Epithelial cell of esophagus (primary cell): ENCODE results near the gene GOLGA1.
A peak's percentile ranks its signal among the peaks of the same experiment; 100 is the strongest.

Experiments used
- DNase-seq: peaks from one replicate; pipeline ENCODE4 v3.0.0; 2010; ENCODE audit warnings: low read depth
- H3K4me3 ChIP-seq: 2 replicates; pipeline ENCODE4 v1.5.1; 2011; ENCODE audit warnings: mild to moderate bottlenecking, low read length, control low read depth
- TF ChIP-seq, protein P1 (sequence below): IDR thresholded peaks from 2 replicates; pipeline ENCODE4 v1.5.1; 2011; ENCODE audit warnings: low read depth, mild to moderate bottlenecking, low read length, control low read depth, inconsistent platforms; ENCODE audit not compliant: insufficient read depth; ENCODE audit errors: missing control alignments

Gene GOLGA1

DNA sequence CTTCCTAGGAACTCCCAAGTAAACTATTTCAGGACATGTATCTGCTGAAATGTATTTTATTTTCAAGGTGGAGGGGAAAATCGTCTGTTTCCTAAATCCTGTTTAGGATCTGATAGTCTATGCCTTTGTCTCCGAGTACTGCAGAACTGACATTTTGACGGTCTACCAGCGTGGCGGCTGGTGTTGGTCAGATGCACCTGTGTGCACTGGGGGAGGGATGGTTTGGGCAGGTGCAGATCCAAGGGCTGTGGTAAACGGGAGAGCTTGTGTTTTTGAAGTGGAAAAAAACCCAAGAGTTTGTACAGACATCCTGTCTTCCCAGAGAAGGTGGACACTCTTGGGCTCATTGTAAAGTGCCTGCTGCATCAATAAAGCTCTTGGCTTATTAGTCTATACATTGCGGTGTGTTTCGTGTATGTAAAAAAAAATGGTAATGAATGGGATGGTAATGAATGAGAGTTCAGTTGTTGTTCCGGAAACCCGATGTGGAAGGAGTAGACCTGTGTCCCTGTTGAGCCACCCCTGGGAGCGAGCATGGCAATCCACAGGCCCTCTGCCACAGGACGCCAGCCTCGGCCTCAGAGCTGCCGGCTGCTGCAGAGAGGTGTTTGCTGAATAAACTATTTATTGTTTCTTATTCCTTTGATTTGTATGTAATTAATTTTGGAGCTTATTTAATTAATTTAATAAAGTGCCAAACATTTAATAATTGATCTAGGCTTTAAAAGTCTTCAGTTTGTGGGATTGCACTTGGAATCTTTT lies 63.7 kb downstream of the GOLGA1 start:
- no peak overlapping the region for H3K4me3 ChIP-seq
- no peak for DNase-seq
- TF ChIP-seq, protein P1, sequence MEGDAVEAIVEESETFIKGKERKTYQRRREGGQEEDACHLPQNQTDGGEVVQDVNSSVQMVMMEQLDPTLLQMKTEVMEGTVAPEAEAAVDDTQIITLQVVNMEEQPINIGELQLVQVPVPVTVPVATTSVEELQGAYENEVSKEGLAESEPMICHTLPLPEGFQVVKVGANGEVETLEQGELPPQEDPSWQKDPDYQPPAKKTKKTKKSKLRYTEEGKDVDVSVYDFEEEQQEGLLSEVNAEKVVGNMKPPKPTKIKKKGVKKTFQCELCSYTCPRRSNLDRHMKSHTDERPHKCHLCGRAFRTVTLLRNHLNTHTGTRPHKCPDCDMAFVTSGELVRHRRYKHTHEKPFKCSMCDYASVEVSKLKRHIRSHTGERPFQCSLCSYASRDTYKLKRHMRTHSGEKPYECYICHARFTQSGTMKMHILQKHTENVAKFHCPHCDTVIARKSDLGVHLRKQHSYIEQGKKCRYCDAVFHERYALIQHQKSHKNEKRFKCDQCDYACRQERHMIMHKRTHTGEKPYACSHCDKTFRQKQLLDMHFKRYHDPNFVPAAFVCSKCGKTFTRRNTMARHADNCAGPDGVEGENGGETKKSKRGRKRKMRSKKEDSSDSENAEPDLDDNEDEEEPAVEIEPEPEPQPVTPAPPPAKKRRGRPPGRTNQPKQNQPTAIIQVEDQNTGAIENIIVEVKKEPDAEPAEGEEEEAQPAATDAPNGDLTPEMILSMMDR = no peak

DNA sequence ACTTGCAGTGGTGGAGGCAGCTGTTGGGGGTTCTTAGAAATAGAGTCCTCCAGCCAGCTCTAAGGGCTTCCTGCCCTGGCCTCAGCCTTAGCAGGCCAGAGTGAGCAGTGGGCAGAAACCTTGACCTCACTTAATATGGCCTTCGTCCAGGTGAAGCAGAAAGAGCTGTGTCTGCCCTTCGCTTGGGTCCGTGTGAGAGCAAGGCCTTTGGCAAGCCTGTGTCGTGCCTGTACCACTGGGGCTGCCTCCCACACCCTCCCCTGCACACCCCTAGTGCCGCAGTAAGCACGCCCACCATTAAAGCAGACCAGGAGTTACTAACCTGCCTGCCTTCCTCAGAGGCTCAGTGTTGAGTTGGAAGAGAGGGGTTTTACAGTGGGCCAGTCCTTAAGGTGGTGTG lies 65.4 kb downstream of the GOLGA1 start:
- H3K4me3 ChIP-seq = no peak overlapping the region
- TF ChIP-seq, protein P1 = no peak

DNA sequence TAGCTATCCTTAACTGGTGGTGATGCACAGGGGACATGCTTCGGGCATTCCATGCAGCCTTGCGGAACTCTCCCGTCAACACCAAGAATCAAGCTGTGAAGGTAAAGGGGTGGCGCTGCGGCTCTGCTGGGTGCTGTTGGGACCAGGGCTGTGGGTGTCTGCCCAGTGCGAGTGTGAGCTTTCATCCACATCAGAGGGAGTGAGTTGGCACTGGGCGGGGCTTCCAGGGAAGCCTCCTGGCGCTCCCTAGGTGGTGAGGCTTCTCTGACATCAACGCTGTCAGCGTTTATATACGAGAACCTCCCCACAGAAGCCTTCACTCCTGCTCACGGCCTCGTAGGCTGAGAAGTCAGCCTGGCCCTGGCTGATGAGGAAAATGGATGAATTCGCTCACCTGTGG lies 67.2 kb downstream of the GOLGA1 start:
- peak; percentile 65 for DNase-seq
- TF ChIP-seq, protein P1 = no peak
- H3K4me3 ChIP-seq = no peak overlapping the region

More for the DNA sequence above, 65.4 kb downstream of the GOLGA1 start:
- no peak for DNase-seq

DNA sequence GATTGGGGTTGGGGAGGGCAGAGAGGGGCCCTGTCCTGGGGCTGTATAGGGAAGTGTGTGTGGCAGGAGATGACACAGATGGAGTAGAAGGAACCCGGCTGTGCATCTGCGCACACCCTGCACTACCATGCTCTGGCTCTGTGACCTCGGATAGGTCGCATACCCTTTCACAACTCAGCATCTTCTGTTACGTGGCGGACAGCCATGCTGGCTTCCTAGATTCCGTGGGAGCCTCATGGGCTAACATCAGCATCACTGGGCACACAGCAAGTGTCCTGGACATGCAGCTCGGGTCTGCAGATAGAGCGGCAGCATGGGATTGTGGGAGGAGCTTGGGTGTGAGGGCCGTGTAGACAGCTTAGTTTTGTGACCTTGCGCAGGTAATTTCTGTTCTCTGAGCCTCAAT lies 69.7 kb downstream of the GOLGA1 start:
- no peak for DNase-seq
- TF ChIP-seq, protein P1 = no peak
- peak overlapping the region; percentile 84 for H3K4me3 ChIP-seq

DNA sequence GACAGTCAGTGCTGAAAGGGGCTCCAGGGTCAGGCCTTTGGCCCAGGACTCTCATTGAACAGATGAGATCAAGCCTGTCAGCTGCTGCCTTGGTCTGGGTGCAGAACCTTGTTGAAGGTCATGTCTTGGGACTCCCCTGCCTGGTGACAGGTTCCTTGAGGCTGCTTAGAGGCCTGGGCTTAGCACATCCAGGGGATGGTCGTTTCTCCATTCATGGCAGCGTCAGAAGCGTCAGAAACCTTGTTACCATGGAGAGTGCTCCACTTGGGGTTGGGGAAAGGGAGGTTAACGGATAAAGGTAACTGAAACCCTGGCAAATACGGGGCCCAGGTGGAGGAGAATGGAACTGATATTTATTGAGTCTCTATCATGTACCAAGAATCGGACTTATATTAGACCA lies 70.2 kb downstream of the GOLGA1 start:
- no peak for DNase-seq
- peak overlapping the region; percentile 84 for H3K4me3 ChIP-seq
- TF ChIP-seq, protein P1 = no peak

DNA sequence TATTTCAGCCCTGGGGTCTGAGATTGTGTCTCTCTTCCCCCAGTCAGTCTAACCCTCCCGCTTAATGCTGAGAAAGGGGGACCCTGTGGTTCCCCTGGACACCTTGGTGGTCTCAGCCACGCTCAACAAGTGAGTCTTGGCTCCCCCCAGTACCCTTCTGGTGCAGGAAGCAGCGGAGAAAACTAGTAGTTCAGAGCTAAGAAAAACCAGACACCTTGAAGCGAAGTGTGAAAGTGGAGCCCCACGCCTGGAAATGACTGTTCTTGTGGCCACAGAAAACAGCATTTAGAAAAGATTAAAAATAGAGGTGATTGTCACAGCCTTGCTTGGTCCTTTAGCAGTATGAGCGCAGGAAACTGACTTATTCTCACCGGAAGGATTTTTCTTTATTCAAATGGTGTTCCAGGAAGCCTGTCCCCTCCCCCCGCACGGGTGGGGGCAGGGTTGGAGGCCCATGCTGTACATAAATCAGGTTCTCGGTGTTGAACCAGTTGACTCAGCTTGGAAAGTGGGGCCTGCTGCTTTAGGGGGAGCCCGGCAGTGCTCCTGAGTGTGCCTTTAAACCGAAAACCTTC lies 70.8 kb downstream of the GOLGA1 start:
- TF ChIP-seq, protein P1 = no peak
- H3K4me3 ChIP-seq = peak overlapping the region; percentile 84
- peak; percentile 48 for DNase-seq
